GM18858 (cell line): ENCODE measurements around the gene HEYL.

Experiments used
- ATAC-seq: cut with Tn5 transposase; IDR thresholded peaks from one replicate; pipeline ENCODE4 v1.9.1; 2021; ENCODE audit not compliant: unreplicated experiment

Gene HEYL

GRCh38 chr1:39639305-39640130, at the start of gene HEYL:
TSS of gene HEYL (minus strand) at chr1:39639643. CDS start at chr1:39639625, 18 bp downstream.
- no peak for ATAC-seq

GRCh38 chr1:39689214-39689613, 49.8 kb upstream of the HEYL start:
- ATAC-seq: no peak

GRCh38 chr1:39688706-39689105, 49.3 kb upstream of the HEYL start:
- no peak for ATAC-seq

- no peak for ATAC-seq
These were observed 47.8 kb upstream of the HEYL start for GRCh38 chr1:39687243-39687642.

- no peak for ATAC-seq
These were observed 45.6 kb upstream of the HEYL start for GRCh38 chr1:39685071-39685470.

- no peak for ATAC-seq
These were observed 44.8 kb upstream of the HEYL start for GRCh38 chr1:39684313-39684664.

- ATAC-seq: no peak
These were observed 44.3 kb upstream of the HEYL start for GRCh38 chr1:39683591-39684312.

GRCh38 chr1:39681999-39682398, 42.6 kb upstream of the HEYL start:
- ATAC-seq: no peak

- ATAC-seq: no peak
These were observed 41.9 kb upstream of the HEYL start for GRCh38 chr1:39681294-39681693.

GRCh38 chr1:39680751-39681150, 41.3 kb upstream of the HEYL start:
- no peak for ATAC-seq

GRCh38 chr1:39679821-39680220, 40.4 kb upstream of the HEYL start:
- ATAC-seq: no peak

GRCh38 chr1:39678889-39679288, 39.4 kb upstream of the HEYL start:
- ATAC-seq: no peak

GRCh38 chr1:39677645-39678044, 38.2 kb upstream of the HEYL start:
- no peak for ATAC-seq

GRCh38 chr1:39676948-39677548, 37.6 kb upstream of the HEYL start:
- ATAC-seq: no peak

- ATAC-seq: no peak
These were observed 35.8 kb upstream of the HEYL start for GRCh38 chr1:39675220-39675619.

- no peak for ATAC-seq
These were observed 33.8 kb upstream of the HEYL start for GRCh38 chr1:39673215-39673614.

- no peak for ATAC-seq
These were observed 33.1 kb upstream of the HEYL start for GRCh38 chr1:39672551-39672947.

- ATAC-seq: no peak
These were observed 32.5 kb upstream of the HEYL start, which contains the start of gene NT5C1A for GRCh38 chr1:39671793-39672550. TSS of gene NT5C1A (minus strand) at chr1:39672107. CDS start at chr1:39672038, 69 bp downstream.

GRCh38 chr1:39671433-39671792, 32.0 kb upstream of the HEYL start:
- ATAC-seq: no peak

- no peak for ATAC-seq
These were observed 31.2 kb upstream of the HEYL start for GRCh38 chr1:39670689-39671088.

- no peak for ATAC-seq
These were observed 29.5 kb upstream of the HEYL start for GRCh38 chr1:39668894-39669293.
